NCI-H1092 treated with DMSO at 0.1 percent for 48 hours (cell line): ENCODE measurements around the gene CSF1.

Experiments used
- DNase-seq: peaks from one replicate; lab custom pipeline; 2025; lab: John Stamatoyannopoulos, UW

CSF1 gene

DNA sequence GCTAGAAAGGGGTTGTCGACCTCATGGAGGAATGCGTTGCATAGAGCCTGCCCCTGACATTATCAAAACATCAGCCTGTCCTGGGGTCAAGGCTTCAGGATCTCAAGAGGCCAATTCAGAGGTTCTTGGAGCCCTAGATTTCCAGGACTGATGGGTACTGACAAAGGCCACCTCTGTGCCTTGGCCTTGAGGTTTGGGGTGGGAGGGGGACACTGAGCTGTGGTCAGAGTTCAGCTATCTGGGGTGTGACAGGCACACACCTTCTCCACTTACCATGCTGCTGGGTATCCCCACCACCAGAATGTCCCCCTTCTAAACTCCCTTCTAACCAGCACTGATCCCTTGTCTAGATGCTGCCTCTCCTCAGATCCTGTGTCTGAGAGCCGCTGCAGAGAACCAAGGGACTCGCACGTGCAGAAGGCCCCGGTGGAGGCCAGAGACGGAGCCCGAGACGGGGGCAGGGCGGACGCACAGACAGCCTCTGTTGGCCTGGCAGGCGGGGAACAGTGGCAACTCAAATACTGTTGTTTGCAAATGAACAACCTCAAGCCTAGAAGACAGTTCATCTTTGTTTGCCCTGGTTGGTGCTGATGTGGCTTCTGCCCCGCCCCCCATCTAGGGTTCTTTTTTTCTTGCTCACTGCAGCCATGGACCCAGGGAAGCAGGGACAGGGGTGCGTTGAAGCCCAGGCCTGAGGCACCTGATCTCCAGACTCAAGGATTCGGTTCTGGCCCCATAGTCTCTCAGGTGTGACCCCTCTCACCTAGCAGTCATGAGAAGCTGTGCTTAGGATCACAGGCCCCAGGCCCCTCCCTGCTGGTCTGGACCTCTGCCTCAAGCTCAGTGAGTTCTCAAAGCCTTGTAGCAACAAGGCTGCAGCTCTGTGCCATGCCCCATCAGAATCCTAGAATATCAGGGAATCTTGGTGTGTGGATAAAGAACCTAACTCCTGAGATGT, 28.1 kb upstream of the CSF1 start:
- no peak for DNase-seq

DNA sequence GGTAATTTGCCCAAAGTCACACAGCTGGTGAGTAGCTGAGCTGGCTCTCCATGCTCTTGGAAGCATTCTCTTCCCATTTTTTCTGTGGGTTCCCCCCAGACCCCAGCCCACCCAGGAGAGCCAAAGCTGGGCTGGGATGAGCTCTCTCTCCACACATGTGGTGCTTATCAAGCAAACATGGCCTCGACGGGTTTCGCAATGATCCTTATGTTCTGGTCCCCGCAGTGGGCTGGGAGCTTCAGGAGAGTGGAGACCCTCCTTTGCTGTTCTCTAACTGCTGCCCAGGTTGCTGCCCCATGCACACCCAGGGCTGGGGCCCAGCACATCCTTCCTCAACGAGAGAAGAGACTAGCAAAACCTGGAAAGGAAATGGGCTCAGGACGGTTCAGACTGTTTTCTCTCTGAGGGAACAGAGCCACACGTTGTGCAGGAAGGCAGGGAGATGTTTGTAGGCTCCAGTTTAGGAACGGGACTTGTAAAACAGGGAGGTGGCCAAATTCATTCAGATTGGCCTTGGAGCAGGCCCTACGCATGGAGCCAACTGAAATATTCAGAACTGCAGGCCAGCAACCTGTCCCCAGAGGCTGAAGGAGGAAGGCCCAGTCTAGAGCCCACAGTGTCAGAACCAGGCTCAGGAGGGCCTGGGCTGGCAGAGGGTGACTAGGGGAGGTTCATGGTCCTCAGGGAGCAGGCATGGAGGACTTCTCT, 27.2 kb upstream of the CSF1 start:
- DNase-seq, result no peak

DNA sequence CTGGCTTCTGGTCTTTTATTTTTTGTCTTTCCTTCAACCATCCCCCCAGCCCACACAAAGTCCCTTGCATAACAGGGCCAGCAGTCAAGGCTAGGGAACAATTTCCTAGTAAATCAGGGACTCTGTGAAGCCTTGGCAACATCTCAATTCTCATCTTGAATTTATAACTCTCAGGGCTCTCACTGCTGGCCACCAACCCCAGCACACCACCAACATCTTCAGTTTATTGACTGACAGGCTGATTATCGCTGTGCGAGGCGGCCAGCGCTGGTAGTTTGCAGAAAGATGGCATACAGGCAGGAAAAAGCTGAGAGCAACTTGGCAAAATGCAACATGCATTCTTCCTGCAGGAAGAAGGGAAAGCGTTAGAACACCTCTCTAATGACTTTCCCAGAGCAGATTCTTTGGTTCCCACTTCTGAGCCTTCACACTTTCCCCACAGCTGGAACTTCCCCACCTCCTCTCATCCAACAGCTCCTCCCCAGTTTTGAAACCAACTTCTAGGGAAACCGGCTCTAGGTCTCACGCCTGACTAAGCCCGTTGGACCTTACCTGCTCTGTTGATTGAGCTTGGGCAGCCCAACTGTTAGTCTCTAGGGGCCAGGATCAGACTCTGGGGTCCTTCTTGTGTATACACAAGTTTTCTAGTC, 26.3 kb upstream of the CSF1 start:
- DNase-seq, result no peak

DNA sequence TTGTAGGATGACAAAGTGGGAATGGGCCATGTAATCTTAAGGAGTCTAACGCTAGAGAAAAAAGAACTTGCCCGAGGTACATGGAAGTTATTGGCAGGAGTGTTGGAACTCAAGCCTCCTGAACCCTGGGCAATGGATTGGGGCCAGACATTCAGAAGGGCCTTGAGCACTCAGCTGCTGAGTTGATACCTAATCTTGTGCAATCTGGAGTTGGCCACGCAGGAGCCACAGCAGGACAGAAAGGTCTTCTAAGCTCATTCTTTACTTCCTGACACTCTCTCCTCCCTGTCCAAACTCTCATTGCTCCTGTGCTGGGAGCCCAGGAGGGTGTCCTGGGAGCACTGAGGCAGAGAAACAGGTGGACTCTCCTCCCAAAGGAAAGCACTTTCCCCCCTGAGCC, 25.1 kb upstream of the CSF1 start:
- DNase-seq, result no peak

DNA sequence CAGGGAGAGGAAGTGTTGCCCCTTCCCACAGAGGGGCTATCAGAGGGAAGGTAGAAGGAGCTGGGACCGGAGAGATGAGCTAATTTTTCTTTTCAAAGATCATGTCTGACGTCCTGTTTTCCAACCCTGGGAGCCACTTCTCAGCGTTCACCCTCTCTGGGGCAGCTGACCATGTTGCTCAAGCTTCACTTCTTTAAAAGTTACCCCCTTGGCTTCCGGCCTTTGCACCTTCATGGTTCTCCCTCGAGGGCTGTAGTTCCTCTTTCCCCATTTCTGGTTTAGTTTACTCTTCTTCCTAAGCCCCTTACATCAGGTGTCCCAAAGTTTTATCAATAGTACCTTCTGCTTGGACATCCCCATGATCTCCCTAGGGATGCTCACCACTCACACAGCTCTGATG, 23.8 kb upstream of the CSF1 start:
- no peak for DNase-seq

DNA sequence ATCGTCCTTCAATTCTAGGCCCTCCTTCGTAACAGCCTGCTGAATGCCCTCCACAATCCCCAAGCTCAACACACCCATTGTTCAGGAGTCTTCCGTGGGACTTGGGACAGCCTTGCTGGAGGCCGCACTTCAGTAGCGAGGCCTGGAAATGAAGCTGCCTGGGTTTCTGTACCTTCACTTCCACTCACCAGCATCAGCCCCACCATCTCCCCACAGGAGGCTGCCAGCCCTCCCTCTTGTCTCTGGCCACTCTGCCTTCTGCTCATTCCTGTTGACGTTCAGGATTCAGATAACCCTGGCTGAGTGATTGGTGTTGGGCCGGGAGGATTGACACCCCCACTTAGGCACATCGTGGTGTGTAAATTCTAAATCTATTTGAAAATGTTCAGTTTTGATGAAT, 23.4 kb upstream of the CSF1 start:
- no peak for DNase-seq

DNA sequence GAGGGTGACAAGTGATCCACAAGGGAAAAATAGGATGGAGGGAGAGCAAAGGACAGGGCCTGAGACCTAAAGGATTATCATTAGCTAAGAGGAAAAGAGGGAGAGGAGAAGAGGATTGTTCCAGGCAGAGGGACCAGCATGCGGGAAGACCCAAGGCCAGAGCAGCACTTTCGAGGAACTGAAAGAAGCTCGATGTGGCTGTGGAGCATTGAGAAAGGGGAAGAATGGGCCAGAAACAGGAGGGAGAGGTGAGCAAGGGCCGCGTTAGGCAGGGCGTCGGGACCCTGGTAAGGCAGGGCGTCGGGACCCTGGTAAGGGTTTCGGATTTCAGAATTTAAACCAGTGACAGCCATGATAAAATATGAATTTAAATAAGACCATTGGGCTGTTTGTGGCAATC, 22.8 kb upstream of the CSF1 start:
- DNase-seq, result no peak

DNA sequence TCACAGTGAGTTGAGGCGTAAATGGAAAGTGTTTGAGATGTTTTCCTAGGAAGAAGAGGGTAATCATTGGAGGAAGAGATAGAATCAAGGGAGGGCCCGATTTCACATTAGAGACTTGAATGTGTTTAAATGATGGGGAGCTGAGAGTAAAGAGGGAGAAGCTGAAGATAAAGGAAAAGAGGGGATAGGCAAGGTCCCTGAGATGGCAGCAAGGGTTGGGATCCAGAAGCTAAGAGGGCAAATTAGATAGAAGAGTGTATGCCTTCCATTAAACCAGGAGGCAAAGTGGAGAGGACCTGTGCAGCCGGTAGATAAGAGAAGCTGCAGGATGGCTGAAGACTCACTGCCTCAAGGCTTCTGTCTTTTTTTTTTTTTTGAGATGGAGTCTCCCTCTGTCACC, 21.6 kb upstream of the CSF1 start:
- no peak for DNase-seq

DNA sequence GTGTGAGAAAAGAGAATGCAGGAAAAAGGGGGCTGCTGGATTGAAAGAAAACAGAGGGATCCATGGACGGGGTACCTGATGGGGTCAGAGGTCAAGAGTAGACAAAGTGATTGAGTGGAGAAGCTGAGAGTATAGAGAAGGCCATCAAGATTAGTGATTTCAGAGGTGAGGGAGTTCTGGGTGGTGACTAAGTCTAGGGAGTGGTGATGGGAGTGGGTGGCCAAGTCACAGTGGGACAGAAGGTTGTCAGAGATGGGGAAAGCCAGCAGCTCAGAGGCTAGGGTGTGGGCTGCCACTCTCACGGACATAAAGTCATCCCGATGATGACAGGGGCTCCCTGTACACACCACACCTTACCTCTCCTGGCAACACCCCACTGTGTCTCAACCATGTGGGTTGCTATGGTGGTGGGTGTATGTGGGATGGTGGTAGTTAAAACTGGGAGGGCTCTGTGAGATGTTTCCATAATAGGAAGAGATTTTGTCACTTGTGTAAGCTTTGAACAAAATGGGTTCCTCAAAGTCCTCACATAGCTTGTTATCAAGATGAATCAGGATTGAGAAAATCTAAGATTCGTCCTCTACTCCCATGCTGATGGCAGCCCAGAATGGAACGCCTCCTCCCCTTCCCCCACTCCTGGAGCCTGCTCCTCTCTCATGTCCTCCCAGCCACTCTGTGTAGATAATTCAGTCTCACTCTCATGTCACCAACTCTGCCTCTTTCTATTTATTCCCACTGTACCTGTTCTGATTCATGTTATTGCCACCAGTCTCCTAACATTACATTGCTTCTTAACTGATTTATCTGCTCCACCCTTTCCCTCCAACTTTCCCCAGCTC, 20.3 kb upstream of the CSF1 start:
- no peak for DNase-seq

DNA sequence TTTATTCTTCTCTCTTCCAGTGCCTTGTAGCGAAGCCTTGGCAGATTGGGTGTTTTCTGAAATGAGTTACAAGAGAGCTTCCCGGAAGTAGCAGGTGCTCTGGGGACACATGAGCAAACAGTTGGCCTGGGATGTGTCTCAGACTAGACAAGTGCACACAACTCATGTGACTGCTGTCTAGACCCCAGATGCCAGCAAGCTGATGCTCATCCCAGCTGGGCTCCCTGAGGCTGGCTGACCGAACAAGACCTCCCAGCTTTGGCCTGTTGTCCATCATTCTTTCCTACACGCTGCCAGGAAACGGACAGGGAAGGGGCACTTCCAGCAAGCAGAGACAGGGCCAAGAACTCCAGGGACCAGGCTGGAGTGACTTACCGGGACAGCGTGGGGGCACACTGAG, 18.7 kb upstream of the CSF1 start:
- no peak for DNase-seq

DNA sequence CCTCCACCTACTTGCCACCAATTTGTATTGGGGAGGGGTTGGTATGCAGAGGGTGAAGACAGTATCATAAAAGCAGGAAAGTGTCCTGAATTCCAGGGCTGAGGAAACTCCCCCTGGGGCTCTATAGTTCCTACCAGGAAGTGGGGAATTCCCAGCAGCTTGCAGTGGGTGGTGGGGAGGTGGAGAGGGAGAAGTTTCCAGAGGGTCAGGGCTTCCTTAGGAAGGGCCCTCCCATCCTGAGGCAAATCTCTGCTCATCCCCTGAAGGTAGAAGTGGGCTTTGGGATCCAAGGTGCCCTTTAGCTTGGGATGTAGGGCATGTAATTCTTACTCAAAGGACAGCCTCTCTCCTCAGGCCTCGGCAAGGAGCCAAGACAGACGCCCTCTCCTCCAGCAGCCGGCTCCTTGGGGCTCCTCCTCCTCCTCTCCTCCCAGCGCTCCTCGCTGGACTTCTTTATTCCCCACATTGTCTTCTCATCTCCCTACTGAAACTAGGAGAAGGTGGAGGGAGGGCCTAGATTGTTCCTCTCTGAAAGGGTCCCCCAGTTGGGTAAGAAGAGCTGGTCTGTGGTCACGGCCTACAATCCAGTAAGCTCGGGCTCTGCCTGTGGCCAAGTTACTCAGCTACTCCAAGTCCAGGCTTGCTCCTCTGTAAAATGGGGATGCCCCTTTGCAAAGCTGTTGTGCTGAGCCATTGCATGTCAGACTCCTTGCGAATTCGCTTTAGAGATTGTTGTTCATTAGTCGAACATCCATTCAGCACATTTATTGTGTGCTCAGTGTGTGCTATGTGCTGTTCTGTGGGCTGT, 17.9 kb upstream of the CSF1 start:
- no peak for DNase-seq

DNA sequence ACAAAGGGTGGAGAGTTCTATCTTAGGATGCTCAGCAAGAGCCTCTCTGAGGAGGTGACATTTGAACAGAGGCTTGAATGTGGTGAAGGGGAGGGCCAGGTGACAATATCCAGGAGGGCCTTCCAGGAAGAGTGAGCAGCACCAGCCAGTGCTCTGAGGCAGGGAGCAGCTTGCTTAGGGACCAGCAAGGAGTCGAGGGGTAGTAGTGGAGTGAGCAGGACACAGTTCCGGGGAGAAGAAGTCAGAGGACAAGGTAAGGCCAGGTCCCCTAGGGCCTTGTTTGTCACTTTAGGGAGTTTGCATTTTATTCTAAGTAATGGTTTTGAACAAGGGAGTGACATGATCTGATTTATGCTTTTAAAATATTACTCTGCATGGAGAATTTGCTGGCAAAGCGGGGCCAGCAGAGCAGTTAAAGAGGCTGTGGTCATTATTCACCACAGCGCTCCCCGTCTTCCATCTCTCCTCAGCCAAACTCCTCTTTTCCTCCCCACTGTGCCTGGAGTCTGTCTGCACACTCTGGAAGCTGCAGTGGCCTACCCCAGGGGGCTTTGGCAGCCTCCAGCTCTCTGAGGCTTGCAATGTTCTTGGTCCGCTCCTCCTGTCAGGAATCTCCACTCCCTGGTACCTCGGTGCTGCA, 17.0 kb upstream of the CSF1 start:
- DNase-seq, result no peak

DNA sequence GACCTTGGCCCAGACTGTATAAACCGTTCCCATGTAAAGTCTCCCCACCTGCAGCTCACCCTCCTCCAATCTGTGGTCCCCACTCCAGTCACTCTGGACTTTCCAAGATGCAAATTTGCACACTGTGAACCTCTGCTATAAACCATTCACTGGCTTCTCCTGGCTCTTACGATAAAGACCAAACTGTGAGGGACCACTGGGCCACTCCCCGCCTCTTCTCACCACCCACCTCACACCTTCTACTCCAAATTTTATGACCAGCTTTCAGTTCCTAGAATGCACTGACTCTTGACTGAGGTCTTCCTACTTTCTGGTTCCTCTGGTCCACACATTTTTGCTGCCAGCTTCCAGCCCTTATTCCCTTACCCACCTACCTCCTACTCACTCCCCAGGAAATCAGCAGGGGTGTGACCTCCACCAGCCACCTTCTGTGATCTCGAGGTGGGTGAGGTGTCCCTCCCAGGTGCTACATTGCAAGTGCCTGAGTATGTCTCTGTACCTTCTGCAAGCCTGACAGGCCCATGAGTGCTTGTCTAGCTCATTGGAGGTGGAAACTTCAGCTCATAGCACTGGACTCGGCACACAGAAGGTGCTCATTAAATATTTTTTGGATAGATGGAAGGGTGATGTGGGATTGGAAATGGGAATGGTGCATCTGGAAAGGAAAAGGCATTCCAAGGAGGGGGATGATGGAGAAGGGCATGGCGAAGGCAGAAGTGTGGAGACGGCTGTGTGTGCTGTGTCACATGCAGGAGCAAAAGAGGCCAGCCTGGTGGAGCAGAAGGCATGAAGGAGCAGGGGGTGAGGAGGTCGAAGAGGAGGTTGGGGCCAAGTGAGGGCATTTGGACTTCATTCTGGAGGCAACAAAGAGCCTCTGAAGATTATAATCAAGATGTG, 15.6 kb upstream of the CSF1 start:
- no peak for DNase-seq

DNA sequence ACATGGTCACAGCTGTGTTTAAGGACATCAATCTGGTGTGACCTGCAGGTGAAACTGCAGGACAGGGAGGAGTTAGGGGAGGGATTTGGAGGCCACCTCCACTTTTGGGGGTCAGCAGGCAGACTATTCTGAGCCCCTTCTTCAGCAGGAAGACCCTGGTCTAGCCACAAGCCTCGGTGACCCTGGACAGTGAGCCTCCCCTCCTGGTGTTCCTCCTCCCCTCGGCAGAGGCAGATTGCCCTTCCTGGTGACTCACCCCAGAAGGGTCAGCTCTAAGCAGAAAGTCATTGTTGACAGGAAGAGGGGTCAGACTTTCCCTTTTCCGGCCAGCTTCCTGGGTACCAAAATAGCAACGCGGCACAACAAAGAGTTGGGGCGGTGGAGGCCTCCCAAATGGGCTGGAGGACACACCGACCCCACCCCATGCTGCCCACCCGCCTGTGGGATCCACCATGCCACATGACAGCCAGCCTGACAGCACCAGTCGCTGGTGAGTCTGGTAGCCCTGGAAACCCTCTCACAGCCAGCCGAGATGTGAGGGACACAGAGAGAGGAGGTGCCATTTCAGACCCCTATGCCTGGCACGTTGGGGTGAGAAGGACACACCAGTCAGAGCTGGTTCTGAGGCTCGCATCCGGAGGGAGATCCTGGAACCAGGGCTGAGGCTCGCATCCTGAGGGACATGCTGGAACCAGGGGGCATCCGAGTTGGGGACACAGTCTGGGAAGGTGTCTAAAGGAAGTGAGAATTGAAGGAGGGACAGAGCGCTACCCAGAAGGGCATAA, 14.7 kb upstream of the CSF1 start:
- DNase-seq, result no peak

DNA sequence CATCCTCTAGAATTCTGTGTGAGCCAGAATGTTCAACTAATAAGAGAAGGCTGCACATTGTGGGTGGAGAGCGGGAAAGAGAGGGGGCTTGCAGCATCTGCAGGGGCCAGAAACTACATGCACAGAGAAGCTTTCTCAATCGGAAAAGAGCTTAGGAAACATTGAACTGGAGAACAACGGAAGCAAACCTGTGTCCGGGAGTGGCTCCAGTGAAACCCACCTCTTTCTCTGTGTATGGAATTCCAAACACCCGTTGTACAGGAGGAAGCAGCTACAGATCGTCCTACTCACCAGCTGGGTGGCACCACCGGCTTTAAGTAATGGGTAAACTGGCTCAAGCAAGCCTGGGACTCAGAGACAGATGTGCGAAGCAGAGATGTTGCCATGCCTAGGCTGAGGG, 14.0 kb upstream of the CSF1 start:
- no peak for DNase-seq

DNA sequence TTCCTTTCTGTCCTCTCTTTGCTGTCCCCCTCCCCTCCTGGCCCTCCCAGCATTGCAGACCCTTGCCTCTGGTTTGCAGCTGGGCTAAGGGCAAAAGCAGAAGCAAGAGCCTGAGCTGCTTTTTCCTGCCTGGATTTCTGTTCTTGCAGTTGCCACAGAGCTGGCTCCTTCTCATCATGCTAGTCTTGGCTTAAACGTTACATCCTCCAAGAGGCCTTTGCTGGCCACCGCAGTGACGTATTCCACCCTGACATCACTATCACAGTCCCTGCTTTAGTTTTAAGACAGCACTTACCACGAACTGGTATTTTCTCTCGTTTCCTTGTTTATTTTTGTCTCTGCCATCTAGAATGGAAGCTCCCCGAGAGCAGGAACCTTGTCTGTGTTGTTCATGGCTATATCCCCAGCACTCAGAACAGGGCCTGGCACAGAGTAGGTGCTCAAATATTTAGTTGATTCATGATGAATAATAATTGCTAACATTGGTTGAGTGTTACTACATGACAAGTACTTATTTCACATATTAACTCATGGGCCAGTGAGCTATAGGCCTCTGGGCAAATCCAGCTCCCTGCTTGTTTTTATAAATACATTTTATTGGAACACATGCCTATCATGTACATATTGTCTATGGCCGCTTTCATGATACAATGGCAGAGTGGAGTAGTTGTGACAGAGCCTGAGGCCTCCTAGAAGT, 13.2 kb upstream of the CSF1 start:
- DNase-seq, result no peak

DNA sequence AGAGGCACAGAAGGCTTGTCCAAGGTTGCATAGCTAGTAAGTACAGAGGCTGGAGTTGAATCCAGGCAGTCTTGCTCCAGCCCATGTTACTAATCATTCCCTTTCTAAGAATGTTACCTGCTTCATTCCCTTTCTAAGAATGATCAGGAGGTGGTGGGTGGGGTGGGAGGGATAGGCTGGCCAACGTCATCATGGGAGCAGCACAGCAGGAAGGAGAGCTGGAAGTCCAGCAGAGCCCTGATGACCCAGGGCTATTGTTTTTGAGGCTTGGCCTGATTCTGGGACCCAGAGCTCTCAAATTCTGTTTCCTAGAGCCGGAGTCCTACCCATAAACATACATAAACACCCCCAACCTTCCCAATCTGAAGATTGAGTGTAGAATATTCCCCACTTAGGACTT, 11.8 kb upstream of the CSF1 start:
- no peak for DNase-seq

DNA sequence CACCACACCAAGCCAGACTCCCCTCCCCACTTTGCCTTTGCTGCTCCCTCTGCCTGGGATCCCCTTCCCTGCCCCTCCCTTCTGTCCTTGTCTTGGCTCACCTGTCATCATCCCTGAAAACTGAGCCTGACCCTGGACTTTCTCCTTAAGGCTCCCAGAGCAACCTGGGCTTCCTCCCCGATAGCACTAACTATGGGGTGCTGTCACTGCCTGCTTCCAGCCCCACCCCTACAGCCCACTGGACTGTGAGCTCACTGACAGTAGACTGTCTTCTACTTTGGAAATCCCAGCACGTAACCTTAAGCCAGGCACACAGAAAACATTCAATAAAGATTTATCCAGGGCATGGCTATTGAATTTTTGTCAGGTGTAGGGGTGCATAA, 9.5 kb upstream of the CSF1 start:
- DNase-seq, result no peak
